IPS DF 4.7 (cell line): Measurements from ENCODE around the gene HCST.

Source experiments
- DNase-seq: peaks from one replicate; pipeline ENCODE4 v3.0.0-alpha.2; 2013; ENCODE audit warnings: low spot score; ENCODE audit errors: extremely low read depth

The HCST gene

DNA sequence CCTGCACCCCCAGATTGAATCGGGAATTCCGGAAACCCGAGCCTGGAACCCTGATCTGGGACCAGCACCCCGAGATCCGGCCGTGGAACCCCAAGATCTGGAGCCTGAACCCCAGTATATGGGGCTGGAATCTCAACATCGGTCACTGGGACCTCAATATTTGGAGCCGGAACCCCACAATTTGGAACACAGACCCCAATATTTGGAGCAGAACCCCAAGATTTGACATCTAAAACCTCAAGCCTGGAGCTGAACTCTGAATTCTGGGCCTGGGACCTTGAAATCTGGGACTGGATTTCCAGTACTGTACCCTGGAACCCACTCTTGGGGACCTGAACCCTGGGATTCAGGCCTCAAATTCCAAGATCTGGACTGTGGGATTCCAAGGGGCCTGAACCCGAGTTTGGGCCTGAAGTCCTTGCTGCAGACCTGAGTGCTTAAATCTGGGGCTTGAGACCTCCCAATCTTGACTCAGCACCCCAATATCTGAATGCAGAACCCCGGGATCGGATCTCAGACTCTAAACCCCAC is 34.5 kb downstream of the HCST start:
- no peak for DNase-seq

DNA sequence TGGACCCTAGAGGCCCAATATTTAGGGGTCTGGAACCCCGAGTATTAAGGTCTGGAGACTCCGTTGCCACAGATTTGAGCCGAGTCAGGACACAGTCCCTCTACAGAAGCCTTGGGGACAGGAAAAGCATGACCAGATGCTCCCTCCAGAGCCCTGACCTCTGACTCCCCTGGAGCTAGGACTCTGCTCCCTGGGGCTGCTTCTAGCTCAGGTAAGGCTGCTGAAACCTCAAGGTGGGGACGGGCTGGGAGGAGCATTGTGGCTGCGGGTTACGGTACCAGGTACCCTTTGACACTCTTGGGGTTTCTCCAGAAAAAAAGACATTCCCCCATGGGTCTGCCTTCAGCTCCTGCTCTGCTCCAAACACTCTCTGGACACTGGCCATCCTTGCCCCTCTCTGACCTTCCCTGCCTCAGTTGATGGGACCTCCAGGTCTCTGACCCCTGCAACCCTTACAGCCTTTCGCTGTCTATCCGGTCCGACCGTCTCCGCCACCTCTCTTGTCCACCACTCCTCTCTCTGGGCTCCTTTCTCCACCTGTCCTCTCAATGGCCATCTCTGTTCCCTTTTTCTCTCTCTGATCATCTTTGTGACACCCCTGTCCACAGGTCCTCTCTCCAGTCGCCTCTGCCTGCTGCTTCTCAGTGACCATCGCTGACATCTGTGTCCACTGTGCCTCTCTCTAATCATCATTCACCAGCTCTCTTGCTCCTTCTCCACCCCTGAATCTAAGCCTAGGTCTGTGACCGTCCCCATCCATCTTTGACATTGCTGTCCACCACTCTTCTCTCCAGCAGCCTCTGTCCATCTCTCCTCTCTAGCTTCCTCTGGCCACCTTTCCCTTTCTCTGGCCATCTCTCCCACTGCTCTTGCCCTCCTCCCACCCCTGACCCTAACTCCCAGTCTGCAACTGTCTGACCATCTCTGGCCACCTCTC is 35.3 kb downstream of the HCST start:
- DNase-seq = no peak

DNA sequence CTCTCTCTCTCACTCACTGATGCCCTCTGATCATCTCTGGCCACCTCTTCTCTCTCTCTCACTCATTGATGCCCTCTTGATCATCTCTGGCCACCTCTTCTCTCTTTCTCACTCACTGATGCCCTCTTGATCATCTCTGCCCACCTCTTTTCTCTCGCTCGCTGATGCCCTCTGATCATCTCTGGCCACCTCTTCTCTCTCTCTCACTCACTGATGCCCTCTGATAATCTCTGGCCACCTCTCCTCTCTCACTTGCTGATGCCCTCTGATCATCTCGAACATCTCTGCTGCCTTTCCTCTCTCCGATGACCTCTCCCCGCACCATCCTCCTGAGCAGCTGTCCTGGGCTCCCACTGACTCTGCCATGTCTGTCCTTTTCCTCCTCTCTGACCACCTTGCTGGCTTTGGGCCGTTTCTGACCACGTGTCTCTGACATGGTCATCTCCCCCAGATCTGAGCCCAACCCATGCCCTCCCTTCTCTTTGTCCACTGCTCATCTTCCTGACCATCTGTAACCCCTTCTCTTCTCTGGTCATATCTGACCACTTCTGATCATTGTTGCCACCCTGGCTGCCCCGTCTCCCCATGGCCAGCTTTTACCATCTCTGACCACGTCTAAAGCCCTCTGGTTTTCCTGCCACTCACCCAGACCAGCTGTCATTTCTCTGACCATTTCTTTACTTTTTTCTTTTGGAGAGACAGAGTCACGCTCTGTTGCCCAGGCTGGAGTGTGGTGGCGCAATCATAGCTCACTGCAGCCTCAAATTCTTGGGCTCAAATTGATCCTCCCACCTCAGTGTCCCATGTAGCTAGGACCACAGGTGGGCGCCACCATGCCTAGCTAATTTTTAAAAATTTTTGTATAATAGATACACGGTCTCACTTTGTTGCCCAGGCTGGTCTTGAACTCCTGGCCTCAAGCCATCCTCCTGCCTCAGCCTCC is 36.2 kb downstream of the HCST start:
- DNase-seq = no peak

DNA sequence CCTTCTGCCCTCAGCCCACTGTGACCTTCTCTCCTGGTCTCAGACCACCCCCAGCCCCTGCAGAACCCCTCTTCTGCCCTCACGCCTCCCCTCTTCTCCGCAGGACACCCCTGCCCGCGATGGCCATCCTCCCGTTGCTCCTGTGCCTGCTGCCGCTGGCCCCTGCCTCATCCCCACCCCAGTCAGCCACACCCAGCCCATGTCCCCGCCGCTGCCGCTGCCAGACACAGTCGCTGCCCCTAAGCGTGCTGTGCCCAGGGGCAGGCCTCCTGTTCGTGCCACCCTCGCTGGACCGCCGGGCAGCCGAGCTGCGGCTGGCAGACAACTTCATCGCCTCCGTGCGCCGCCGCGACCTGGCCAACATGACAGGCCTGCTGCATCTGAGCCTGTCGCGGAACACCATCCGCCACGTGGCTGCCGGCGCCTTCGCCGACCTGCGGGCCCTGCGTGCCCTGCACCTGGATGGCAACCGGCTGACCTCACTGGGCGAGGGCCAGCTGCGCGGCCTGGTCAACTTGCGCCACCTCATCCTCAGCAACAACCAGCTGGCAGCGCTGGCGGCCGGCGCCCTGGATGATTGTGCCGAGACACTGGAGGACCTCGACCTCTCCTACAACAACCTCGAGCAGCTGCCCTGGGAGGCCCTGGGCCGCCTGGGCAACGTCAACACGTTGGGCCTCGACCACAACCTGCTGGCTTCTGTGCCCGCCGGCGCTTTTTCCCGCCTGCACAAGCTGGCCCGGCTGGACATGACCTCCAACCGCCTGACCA is 37.2 kb downstream of the HCST start:
- no peak for DNase-seq

DNA sequence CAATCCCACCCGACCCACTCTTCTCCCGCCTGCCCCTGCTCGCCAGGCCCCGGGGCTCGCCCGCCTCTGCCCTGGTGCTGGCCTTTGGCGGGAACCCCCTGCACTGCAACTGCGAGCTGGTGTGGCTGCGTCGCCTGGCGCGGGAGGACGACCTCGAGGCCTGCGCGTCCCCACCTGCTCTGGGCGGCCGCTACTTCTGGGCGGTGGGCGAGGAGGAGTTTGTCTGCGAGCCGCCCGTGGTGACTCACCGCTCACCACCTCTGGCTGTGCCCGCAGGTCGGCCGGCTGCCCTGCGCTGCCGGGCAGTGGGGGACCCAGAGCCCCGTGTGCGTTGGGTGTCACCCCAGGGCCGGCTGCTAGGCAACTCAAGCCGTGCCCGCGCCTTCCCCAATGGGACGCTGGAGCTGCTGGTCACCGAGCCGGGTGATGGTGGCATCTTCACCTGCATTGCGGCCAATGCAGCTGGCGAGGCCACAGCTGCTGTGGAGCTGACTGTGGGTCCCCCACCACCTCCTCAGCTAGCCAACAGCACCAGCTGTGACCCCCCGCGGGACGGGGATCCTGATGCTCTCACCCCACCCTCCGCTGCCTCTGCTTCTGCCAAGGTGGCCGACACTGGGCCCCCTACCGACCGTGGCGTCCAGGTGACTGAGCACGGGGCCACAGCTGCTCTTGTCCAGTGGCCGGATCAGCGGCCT is 37.9 kb downstream of the HCST start:
- DNase-seq = no peak

DNA sequence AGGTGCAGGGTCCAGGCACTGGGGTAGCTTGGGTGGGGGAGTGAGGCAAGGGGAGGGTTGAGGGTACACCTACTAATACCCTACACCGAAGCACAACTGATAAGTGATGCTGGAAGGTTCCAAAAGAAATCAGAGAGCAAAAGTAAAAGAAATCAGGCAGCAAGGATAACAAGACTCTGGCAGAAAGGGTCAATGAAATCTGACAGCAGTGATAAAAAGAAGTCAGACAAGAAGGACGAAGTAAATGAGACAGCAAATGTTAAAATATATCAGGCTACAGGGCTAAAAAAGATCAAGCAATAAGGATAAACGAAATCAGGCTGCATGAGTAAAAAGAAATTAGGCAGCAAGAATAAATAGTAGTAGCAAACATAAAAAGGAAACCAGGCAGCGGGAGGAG is 38.5 kb downstream of the HCST start:
- no peak for DNase-seq

DNA sequence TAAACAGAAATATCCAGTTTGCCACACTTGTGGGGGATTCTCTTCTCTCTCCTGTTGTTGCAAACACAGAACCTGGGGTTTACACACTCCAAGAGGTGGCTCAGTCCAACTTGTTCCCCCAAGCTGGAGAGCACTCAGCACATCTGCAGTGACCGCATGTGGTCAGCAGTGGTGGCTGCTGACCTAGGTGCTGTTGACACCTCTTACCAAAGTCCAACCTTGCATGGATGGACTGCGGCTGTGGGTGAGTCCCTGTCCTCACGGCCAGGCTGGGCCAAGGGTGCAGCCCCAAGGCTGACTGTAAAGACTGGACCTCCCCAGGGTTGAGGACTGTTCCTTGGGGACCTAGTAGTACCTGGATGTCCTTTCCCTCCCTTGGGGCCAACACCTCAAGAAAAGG is 39.9 kb downstream of the HCST start:
- no peak for DNase-seq

DNA sequence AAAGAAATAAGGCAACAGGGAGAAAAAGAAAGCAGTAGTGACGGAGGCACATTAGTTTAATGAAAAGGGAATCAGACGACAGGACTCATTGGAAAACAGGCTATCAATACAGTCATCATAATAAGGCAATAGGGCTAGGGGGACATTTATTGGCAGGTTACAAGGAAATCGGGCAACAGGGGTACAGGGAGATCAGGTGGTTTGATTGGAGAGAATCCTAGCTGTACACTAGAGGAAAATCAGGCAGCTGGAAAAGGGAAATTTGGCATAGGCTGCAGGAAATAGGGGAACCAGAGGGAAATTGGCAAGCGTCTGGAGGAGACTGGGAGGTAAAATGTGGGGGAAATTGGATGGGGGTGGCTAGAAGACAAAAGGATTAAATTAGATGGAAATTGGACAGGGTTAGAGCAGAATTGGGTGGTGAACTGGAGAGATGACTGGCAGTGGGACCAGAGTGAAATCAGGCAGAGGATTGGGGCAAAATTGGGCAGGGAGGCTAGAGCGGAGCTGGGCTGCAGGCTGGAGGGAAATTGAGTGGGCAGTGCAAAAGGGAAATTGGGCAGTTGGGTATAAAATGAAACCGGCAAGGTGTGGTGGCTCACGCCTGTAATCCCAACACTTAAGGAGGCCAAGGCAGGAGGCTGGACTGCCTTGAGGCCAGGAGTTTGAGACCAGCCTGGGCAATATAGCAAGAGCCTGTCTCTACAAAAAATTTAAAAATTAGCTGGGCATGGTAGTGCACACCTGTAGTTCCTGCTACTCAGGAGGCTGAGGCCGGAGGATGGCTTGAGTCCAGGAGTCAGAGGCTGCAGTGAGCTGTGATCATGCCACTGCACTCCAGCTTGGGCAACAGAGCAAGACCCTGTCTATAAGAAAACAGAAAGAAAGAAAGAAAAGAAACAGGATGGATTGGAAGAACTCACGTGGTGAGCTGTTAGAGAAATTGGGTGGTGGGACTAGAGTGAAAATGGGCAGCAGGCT is 41.3 kb downstream of the HCST start:
- no peak for DNase-seq

DNA sequence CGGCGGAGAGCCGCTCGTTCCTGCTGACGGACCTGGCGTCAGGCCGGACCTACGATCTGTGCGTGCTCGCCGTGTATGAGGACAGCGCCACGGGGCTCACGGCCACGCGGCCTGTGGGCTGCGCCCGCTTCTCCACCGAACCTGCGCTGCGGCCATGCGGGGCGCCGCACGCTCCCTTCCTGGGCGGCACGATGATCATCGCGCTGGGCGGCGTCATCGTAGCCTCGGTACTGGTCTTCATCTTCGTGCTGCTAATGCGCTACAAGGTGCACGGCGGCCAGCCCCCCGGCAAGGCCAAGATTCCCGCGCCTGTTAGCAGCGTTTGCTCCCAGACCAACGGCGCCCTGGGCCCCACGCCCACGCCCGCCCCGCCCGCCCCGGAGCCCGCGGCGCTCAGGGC is 42.2 kb downstream of the HCST start:
- no peak for DNase-seq

DNA sequence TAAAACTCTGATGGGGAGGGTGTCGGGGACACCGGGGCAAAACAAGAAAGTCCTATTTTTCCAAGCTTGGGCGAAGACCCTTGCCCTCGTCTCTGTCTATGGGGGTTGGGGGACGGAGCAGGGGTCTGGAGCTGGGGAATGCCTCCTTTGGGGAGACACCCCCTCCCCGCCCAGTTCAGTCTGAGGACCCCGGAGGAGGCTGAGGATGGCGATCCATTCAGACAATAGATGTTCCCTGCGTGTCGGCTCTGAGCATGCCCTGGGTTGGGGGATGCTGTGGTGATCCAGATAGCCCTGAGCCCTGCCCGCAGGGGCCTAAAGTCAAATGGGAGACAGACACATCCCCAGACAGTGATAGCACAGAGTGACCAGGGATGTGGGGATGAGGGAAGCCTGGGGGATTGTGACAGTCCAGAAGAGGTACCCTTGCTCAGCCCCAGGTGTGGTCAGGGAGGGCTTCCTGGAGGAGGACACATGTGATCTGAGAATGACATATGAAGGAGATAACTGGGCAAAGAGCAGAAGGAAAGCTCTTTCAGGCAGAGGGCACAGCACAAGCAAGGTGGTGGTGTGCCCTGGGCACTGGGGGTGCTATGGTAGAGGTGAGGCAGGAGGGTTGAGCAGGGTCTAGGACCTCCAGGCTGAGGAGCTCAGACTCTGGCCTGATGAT is 42.9 kb downstream of the HCST start:
- no peak for DNase-seq

DNA sequence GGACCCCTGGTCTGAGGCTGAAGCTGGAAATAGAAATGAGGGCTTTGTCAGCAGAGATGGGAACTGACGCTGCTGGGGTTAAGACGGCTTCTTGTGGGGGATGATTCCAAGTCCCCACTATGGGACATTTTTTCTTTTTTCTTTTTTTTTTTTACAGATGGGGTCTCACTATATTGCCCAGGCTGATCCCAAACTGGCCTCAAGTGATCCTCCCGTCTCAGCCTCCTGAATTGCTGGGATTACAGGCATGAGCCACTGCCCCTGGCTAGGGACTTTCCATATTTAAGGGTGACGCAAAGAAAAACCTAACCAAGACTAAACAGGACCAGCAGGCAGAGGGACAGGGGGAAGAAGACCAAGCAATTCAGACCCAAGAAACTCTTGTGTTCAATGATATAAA is 43.9 kb downstream of the HCST start:
- DNase-seq = no peak

DNA sequence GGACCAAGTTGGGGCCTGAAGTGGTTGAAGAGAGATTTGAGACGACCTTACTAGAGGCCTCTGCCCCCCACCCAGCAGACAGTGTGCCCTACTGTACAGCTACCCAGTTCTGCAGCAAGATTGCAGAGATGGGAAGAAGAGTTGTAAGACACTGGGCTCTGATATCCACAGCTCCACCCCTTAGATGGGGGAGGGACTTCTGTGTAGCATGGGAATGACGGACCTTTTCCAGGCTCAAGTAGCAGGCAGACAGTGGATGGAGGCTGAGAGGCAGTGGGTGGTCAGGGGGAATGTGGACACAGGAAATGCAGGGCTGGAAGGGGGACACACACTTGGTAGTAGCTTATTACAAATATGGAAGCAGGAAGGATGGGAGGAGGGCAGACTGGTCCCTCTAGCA is 46.8 kb downstream of the HCST start:
- no peak for DNase-seq
